ENCODE measurements around the gene CEACAM19.
"Not testable (repeated sequence)": the region's sequence is repeated elsewhere in the genome, so short reads cannot be mapped to it uniquely, and the experiment has no call there.

Gene CEACAM19

GRCh38 chr19:44671400-44671799 lies at the start of gene CEACAM19:
Gene CEACAM19, plus strand, starts transcription at chr19:44671482. Its CDS starts 450 bp downstream, at chr19:44671932.
- no peak for TF ChIP-seq POLR2A (IDR thresholded peaks at IDR 0.05; ENCODE audit: extremely low read depth, insufficient read length)
- TF ChIP-seq MYC (IDR thresholded peaks at IDR 0.05; ENCODE audit: low read depth, low read length), result no peak
- no peak for TF ChIP-seq CTCF (IDR thresholded peaks at IDR 0.05; ENCODE audit: low read depth, low read length)
- no peak for TF ChIP-seq MAX (IDR thresholded peaks at IDR 0.05; ENCODE audit: low read depth, low read length)
- no peak for DNase-seq (ENCODE audit: low read depth)
- no peak within 1 kb of the TSS for H3K4me3 ChIP-seq (ENCODE audit: low read depth, low read length)

GRCh38 chr19:44623080-44623479 lies 48.2 kb upstream of the CEACAM19 start:
- TF ChIP-seq MAX (IDR thresholded peaks at IDR 0.05; ENCODE audit: low read depth, low read length), result no peak
- H3K4me3 ChIP-seq (ENCODE audit: low read depth, low read length), result no peak overlapping the region
- peak; percentile 65 for DNase-seq (ENCODE audit: low read depth)

- no peak for DNase-seq (ENCODE audit: low read depth)
- H3K4me3 ChIP-seq (ENCODE audit: low read depth, low read length), result no peak overlapping the region
- no peak for TF ChIP-seq MAX (IDR thresholded peaks at IDR 0.05; ENCODE audit: low read depth, low read length)
Measured at GRCh38 chr19:44623626-44624025, 47.7 kb upstream of the CEACAM19 start.

GRCh38 chr19:44624840-44625354 lies 46.4 kb upstream of the CEACAM19 start:
- H3K4me3 ChIP-seq (ENCODE audit: low read depth, low read length), result no peak overlapping the region
- no peak for DNase-seq (ENCODE audit: low read depth)
- no peak for TF ChIP-seq MYC (IDR thresholded peaks at IDR 0.05; ENCODE audit: low read depth, low read length)
- TF ChIP-seq POLR2A (IDR thresholded peaks at IDR 0.05; ENCODE audit: extremely low read depth, insufficient read length), result no peak
- TF ChIP-seq MAX (IDR thresholded peaks at IDR 0.05; ENCODE audit: low read depth, low read length), result no peak
- no peak for TF ChIP-seq CTCF (IDR thresholded peaks at IDR 0.05; ENCODE audit: low read depth, low read length)

- not testable (repeated sequence) for H3K4me3 ChIP-seq (ENCODE audit: low read depth, low read length)
Measured at GRCh38 chr19:44625637-44626036, 45.6 kb upstream of the CEACAM19 start.

GRCh38 chr19:44626048-44626624 lies 45.1 kb upstream of the CEACAM19 start:
- TF ChIP-seq MAX (IDR thresholded peaks at IDR 0.05; ENCODE audit: low read depth, low read length) (no peak), MYC (IDR thresholded peaks at IDR 0.05; ENCODE audit: low read depth, low read length) (no peak)
- DNase-seq (ENCODE audit: low read depth), result no peak

More at GRCh38 chr19:44625637-44626036, 45.6 kb upstream of the CEACAM19 start:
- DNase-seq (ENCODE audit: low read depth), result not testable (repeated sequence)

GRCh38 chr19:44627631-44628030 lies 43.7 kb upstream of the CEACAM19 start:
- TF ChIP-seq MAX (IDR thresholded peaks at IDR 0.05; ENCODE audit: low read depth, low read length) (no peak), CTCF (IDR thresholded peaks at IDR 0.05; ENCODE audit: low read depth, low read length) (no peak), POLR2A (IDR thresholded peaks at IDR 0.05; ENCODE audit: extremely low read depth, insufficient read length) (no peak), MYC (IDR thresholded peaks at IDR 0.05; ENCODE audit: low read depth, low read length) (no peak)
- no peak overlapping the region for H3K4me3 ChIP-seq (ENCODE audit: low read depth, low read length)
- DNase-seq (ENCODE audit: low read depth), result no peak

More at GRCh38 chr19:44626048-44626624, 45.1 kb upstream of the CEACAM19 start:
- H3K4me3 ChIP-seq (ENCODE audit: low read depth, low read length), result no peak overlapping the region

- no peak for DNase-seq (ENCODE audit: low read depth)
- H3K4me3 ChIP-seq (ENCODE audit: low read depth, low read length), result no peak overlapping the region
- TF ChIP-seq CTCF (IDR thresholded peaks at IDR 0.05; ENCODE audit: low read depth, low read length), result no peak
- no peak for TF ChIP-seq MAX (IDR thresholded peaks at IDR 0.05; ENCODE audit: low read depth, low read length)
- no peak for TF ChIP-seq MYC (IDR thresholded peaks at IDR 0.05; ENCODE audit: low read depth, low read length)
- TF ChIP-seq POLR2A (IDR thresholded peaks at IDR 0.05; ENCODE audit: extremely low read depth, insufficient read length), result no peak
Measured at GRCh38 chr19:44628793-44629192, 42.5 kb upstream of the CEACAM19 start.

- DNase-seq (ENCODE audit: low read depth); H3K4me3 ChIP-seq (ENCODE audit: low read depth, low read length): not testable (repeated sequence)
Measured at GRCh38 chr19:44631611-44632010, 39.7 kb upstream of the CEACAM19 start.

GRCh38 chr19:44634058-44634457 lies 37.2 kb upstream of the CEACAM19 start:
- DNase-seq (ENCODE audit: low read depth); H3K4me3 ChIP-seq (ENCODE audit: low read depth, low read length): not testable (repeated sequence)
